Erythroblast (primary cell): Measurements from ENCODE around the gene RPS6KA5.

ENCODE experiments used
- GATA1 ChIP-seq: IDR thresholded peaks from 2 replicates; pipeline ENCODE4 v1.6.1; 2011; ENCODE audit warnings: low read depth, mild to moderate bottlenecking, control low read depth, low read length, moderate library complexity
- POLR2A ChIP-seq: IDR thresholded peaks from 2 replicates; pipeline ENCODE4 v1.6.1; 2011; ENCODE audit warnings: mild to moderate bottlenecking, low read length

- TF ChIP-seq POLR2A: no peak
- no peak for TF ChIP-seq GATA1
Measured at GRCh38 chr14:90883197-90883596, 177.2 kb downstream of the RPS6KA5 start.
